Sigmoid colon (tissue), 7 donors: Measurements from ENCODE around the gene NOP14. TPM values are rescaled to one million over a fixed set of nuclear protein-coding genes. Genes with fewer than 3 reads are reported as not detected.
"Not testable (repeated sequence)": the region's sequence is repeated elsewhere in the genome, so short reads cannot be mapped to it uniquely, and the experiment has no call there.

Source experiments
- DNase-seq: peaks from one replicate; pipeline ENCODE4 v3.0.0-alpha.2; 2019
- H3K27ac ChIP-seq, 4 donors: fragments of 200-600 bp; sonication (generic); one replicate each; pipeline ENCODE4 v1.5.1; 2016 to 2019; ENCODE audit warnings: mild to moderate bottlenecking in 1 of 4
- H3K27me3 ChIP-seq, 3 donors: fragments of 200-600 bp; sonication (generic); one replicate each; pipeline ENCODE4 v1.5.1; 2019; ENCODE audit warnings: mild to moderate bottlenecking in 1 of 3
- H3K36me3 ChIP-seq, 4 donors: fragments of 200-600 bp; sonication (generic); one replicate each; pipeline ENCODE4 v1.5.1; 2016 to 2019
- H3K4me1 ChIP-seq, 4 donors: fragments of 200-600 bp; sonication (generic); one replicate each; pipeline ENCODE4 v1.5.1; 2017 to 2019
- H3K4me3 ChIP-seq, 4 donors: fragments of 200-600 bp; sonication (generic); one replicate each; pipeline ENCODE4 v1.5.1; 2017 to 2019; ENCODE audit warnings: mild to moderate bottlenecking in 2 of 4, moderate library complexity in 1 of 4
- H3K9me3 ChIP-seq, 4 donors: fragments of 200-600 bp in 3 of 4; sonication (generic) in 3 of 4; one replicate each; pipeline versions ENCODE4 v1.5.1 to v1.6.1; 2013 to 2019
- EP300 ChIP-seq, 4 donors: sonication (generic); formaldehyde crosslinking; IDR thresholded peaks; one replicate each; pipeline ENCODE4 v1.6.1; 2017; ENCODE audit warnings: antibody characterized with exemption in 4 of 4
- POLR2A ChIP-seq, 2 donors: fragments of 450-650 bp; IDR thresholded peaks; one replicate each; pipeline ENCODE4 v1.6.1; 2016; ENCODE audit warnings: antibody characterized with exemption in 2 of 2, mild to moderate bottlenecking in 2 of 2, moderate library complexity in 2 of 2
- POLR2AphosphoS5 ChIP-seq, 4 donors: sonication (generic); formaldehyde crosslinking; IDR thresholded peaks; one replicate each; pipeline ENCODE4 v1.6.1; 2017; ENCODE audit warnings: antibody characterized with exemption in 4 of 4
- WGBS, 2 donors: extraction: QIAGEN DNeasy Blood & Tissue Kit; methylation state at CpG; one replicate each; pipeline ENCODE4 v1.1.7; 2013; 5-methylcytosine and 5-hydroxymethylcytosine counted together
- intact Hi-C: fragments of 100-400 bp; cut with DNase I; formaldehyde crosslinking; loops from one replicate; pipeline ENCODE4 v1.15.1; 2023
- polyA plus RNA-seq, 3 donors: library from polyadenylated mRNA; stranded (reverse); fragments of 200-250 nt; gene quantifications; one replicate each; pipeline ENCODE4 v1.2.3, GENCODE V29; 2013
- total RNA-seq, 4 donors: library from RNA; depleted of rRNA; stranded (reverse); fragments of >200 nt; gene quantifications; one replicate each; pipeline ENCODE4 v1.1.0, GENCODE V29; 2016
- TF ChIP-seq, protein P1 (sequence below), 4 experiments: fragments of 450-650 bp in 3 of 4; fragments of 200-600 bp in 1 of 4; IDR thresholded peaks; one replicate each; pipeline ENCODE4 v1.5.1; 2016 to 2019; ENCODE audit warnings: antibody characterized with exemption in 4 of 4, mild to moderate bottlenecking in 3 of 4, moderate library complexity in 2 of 4
- donor health status: healthy with polysubstance abuse.
- donor health status: Bipolar disorder and iron deficiency.
- donor health status: healthy.

NOP14 gene
- total and polyA plus RNA-seq, 7 donors: 10.4 to 26.0 (median 13.9) TPM

DNA sequence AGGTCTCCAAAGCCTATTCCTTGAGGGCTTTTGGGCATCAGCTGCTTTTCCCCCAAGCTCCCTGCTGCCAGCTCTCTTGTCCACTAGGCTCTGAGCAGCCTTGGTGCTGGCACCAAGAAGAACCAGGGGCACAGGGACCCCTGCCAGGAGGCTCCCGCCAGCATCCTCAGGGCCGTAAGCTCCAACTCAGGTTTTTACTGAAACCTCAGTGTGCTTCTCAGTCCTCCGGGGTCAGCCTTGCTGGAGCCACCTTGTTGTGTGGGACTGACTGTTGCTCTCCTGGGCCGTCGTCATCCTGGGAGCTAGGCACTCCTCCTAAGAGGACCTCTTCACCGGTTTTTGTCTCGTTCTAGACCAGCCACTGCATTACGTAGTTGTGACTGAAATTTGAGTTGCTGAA is 38.9 kb downstream of the NOP14 start:
- H3K36me3 ChIP-seq: peaks cover 19 to 80% (median 55%) of the 10 kb centered on the region in 4 donors
- DNase-seq: no peak
- intact Hi-C loops: no loop called here
- H3K27me3 ChIP-seq: no peaks in the 10 kb centered on the region
- H3K4me1 ChIP-seq: no peaks in the 10 kb centered on the region
- TF ChIP-seq EP300 (IDR thresholded peaks at IDR 0.05) (no peak), POLR2A (IDR thresholded peaks at IDR 0.05) (no peak), POLR2AphosphoS5 (IDR thresholded peaks at IDR 0.05) (no peak)
- TF ChIP-seq, protein P1, sequence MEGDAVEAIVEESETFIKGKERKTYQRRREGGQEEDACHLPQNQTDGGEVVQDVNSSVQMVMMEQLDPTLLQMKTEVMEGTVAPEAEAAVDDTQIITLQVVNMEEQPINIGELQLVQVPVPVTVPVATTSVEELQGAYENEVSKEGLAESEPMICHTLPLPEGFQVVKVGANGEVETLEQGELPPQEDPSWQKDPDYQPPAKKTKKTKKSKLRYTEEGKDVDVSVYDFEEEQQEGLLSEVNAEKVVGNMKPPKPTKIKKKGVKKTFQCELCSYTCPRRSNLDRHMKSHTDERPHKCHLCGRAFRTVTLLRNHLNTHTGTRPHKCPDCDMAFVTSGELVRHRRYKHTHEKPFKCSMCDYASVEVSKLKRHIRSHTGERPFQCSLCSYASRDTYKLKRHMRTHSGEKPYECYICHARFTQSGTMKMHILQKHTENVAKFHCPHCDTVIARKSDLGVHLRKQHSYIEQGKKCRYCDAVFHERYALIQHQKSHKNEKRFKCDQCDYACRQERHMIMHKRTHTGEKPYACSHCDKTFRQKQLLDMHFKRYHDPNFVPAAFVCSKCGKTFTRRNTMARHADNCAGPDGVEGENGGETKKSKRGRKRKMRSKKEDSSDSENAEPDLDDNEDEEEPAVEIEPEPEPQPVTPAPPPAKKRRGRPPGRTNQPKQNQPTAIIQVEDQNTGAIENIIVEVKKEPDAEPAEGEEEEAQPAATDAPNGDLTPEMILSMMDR (IDR thresholded peaks at IDR 0.05): no peak
- 91 to 94% methylated on average over 8 of the region's 8 CpGs for WGBS, 2 donors
- H3K27ac ChIP-seq: no peak overlapping the region
- H3K4me3 ChIP-seq: no peak overlapping the region
- peaks cover 0 to 2% (median 0%) of the 10 kb centered on the region in 4 donors for H3K9me3 ChIP-seq

DNA sequence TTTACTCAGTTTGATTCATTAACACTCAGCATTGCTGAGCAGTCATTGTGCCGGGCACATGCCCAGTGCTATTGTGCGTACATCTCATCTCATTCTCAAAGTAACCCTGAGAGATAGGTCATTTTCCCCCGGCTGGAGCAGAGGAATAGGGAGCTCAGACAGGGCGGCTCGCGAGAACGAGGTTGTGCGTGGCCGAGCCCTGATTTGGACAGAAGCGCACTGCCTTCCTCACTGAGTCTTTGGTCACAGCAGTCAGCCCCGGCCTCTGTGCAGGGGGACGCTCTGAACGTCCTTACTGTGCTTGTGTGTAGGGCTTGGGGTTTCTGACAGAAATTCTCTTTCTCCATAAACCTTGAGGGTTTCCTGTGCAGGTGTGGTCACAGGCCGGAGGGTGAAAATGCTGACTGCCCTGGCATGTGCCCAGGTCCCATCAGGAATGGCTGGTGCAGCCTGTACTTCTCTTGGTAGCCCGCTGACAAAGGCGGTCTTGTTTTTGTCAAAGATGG is 39.5 kb downstream of the NOP14 start:
- 92 to 94% methylated on average over 16 of the region's 16 CpGs for WGBS, 2 donors
- intact Hi-C loops: no loop called here
- Histone ChIP-seq H3K27ac (no peak overlapping the region), H3K27me3 (no peaks in the 10 kb centered on the region), H3K36me3 (peaks cover 19 to 74% (median 52%) of the 10 kb centered on the region in 4 donors), H3K4me1 (no peaks in the 10 kb centered on the region), H3K4me3 (no peak overlapping the region), H3K9me3 (peaks cover 0 to 2% (median 0%) of the 10 kb centered on the region in 4 donors)
- DNase-seq: no peak
- TF ChIP-seq POLR2AphosphoS5 (IDR thresholded peaks at IDR 0.05): no peak
- no peak for TF ChIP-seq POLR2A (IDR thresholded peaks at IDR 0.05)
- TF ChIP-seq EP300 (IDR thresholded peaks at IDR 0.05): no peak

DNA sequence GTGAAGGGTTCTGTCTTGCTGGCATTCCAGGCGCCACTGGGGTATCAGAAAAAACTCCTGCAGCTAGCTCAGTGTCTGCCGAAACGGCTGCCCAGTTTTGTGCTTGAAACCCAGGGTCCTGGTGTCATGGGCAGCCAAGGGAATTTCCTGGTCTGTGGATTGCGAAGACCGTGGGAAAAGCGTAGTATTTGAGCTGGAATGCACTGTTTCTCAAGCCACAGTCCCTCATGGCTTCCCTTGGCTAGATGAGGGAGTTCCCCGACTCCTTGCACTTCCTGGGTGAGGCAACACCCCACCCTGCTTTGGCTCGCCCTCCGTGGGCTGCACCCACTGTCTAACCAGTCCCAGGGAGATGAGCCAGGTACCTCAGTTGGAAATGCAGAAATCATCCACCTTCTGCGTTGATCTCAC is 40.1 kb downstream of the NOP14 start:
- 74 to 81% methylated on average over 10 of the region's 10 CpGs for WGBS, 2 donors
- TF ChIP-seq POLR2A (IDR thresholded peaks at IDR 0.05) (no peak), POLR2AphosphoS5 (IDR thresholded peaks at IDR 0.05) (no peak), EP300 (IDR thresholded peaks at IDR 0.05) (no peak)
- TF ChIP-seq, protein P1 (IDR thresholded peaks at IDR 0.05): no peak

DNA sequence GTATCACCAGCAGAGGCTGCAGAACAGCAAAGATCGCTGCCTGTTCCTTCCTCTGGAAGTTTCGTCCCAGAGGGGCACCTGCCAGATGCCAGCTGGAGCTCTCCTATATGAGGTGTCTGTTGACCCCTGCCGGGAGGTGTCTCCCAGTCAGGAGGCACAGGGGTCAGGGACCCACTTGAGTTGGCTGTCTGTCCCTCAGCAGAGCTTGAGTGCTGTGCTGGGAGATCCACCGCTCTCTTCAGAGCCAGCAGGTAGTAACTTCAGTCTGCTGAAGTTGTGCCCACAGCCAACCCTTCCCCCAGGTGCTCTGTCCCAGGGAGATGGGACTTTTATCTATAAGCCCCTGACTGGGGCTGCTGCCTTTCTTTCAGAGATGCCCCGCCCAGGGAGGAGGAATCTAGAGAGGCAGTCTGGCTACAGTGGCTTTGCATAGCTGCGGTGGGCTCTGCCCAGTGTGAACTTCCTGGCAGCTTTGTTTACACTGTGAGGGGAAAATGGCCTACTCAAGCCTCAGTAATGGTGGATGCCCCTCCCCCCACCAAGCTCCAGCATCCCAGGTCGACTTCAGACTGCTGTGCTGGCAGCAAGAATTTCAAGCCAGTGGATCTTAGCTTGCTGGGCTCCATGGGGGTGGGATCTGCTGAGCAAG is 40.6 kb downstream of the NOP14 start:
- peaks cover 19 to 63% (median 42%) of the 10 kb centered on the region in 4 donors for H3K36me3 ChIP-seq
- H3K27ac ChIP-seq, intact Hi-C loops, DNase-seq, H3K27me3 ChIP-seq, H3K4me3 ChIP-seq, H3K9me3 ChIP-seq, H3K4me1 ChIP-seq: not testable (repeated sequence)
- 51 to 74% methylated on average over 7 of the region's 7 CpGs for WGBS, 2 donors

More for the DNA sequence above, 40.1 kb downstream of the NOP14 start:
- intact Hi-C loops: no loop called here
- H3K4me1 ChIP-seq: no peaks in the 10 kb centered on the region
- H3K36me3 ChIP-seq: peaks cover 19 to 68% (median 46%) of the 10 kb centered on the region in 4 donors
- peaks cover 0 to 2% (median 0%) of the 10 kb centered on the region in 4 donors for H3K9me3 ChIP-seq
- H3K27ac ChIP-seq: no peak overlapping the region
- no peak overlapping the region for H3K4me3 ChIP-seq
- no peaks in the 10 kb centered on the region for H3K27me3 ChIP-seq
- no peak for DNase-seq

DNA sequence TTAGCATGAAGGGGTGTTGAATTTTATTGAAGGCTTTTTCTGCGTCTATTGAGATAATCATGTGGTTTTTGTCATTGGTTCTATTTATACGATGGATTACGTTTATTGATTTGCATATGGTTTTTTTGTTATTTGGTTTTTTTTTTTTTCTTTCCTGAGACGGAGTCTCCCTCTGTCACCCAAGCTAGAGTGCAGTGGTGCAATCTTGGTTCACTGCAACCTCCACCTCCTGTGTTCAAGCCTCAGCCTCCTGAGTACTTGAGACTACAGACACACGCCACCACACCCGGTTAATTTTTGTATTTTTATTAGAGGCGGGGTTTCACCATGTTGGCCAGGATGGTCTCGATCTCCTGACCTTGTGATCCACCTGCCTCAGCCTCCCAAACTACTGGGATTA is 44.5 kb downstream of the NOP14 start:
- H3K36me3 ChIP-seq: peaks cover 16 to 62% (median 32%) of the 10 kb centered on the region in 4 donors
- H3K27ac ChIP-seq, DNase-seq, H3K27me3 ChIP-seq, H3K9me3 ChIP-seq, H3K4me1 ChIP-seq, intact Hi-C loops, H3K4me3 ChIP-seq: not testable (repeated sequence)
- 86 to 94% methylated on average over 8 of the region's 8 CpGs for WGBS, 2 donors

DNA sequence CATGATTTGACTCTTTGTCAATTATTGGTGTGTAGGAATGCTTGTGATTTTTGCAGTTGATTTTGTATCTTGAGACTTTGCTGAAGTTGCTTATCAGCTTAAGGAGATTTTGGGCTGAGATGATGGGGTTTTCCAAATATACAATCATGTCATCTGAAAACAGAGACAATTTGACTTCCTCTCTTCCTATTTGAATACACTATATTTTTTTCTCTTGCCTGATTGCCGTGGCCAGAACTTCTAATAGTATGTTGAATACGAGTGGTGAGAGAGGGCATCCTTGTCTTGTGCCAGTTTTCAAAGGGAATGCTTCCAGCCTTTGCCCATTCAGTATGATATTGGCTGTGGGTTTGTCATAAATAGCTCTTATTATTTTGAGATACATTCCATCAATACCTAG is 44.9 kb downstream of the NOP14 start:
- H3K4me3 ChIP-seq, DNase-seq, intact Hi-C loops, H3K27me3 ChIP-seq, H3K9me3 ChIP-seq, H3K27ac ChIP-seq, H3K4me1 ChIP-seq: not testable (repeated sequence)
- H3K36me3 ChIP-seq: peaks cover 16 to 62% (median 30%) of the 10 kb centered on the region in 4 donors
- WGBS, 2 donors: 66 to 84% methylated on average over 2 of the region's 2 CpGs

DNA sequence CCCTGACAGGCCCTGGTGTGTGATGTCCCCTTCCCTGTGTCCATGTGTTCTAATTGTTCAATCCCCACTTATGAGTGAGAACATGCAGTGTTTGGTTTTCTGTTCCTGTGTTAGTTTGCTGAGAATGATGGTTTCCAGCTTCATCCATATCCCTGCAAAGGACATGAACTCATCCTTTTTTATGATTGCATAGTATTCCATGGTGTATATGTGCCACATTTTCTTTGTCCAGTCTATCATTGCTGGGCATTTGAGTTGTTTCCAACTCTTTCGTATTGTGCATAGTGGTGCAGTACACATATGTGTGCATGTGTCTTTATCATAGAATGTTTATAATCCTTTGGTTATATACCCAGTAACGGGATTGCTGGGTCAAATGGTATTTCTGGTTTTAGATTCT is 46.5 kb downstream of the NOP14 start:
- intact Hi-C loops, H3K9me3 ChIP-seq, H3K4me1 ChIP-seq, DNase-seq, H3K27me3 ChIP-seq, H3K4me3 ChIP-seq, H3K27ac ChIP-seq: not testable (repeated sequence)
- 97 to 99% methylated on average over 2 of the region's 2 CpGs for WGBS, 2 donors
- H3K36me3 ChIP-seq: peaks cover 24 to 65% (median 35%) of the 10 kb centered on the region in 4 donors
